ENCODE measurements around the gene PAQR7.

- no peak for TF ChIP-seq CTCF (conservative IDR thresholded peaks at IDR 0.05; ENCODE audit: low read depth, low read length)
- TF ChIP-seq EZH2 (IDR thresholded peaks at IDR 0.05; ENCODE audit: low read length, unreplicated experiment): no peak
These were observed 61.6 kb downstream of the PAQR7 start for GRCh38 chr1:25813734-25814471.

Data from PC-3 (cell line).